K562 (cell line): Measurements from ENCODE around the gene DNASE1L2. TPM values are rescaled to one million over a fixed set of nuclear protein-coding genes. Genes with fewer than 3 reads are reported as not detected.

Experiments used
- ARID4B ChIP-seq: sonication (generic); formaldehyde crosslinking; IDR thresholded peaks from 2 replicates; pipeline ENCODE4 v1.8.0; 2022; ENCODE audit warnings: mild to moderate bottlenecking, missing genetic modification reagents
- BCLAF1 ChIP-seq, 2 experiments: fragments of 450-650 bp in 1 of 2; IDR thresholded peaks; 2 replicates each; pipeline ENCODE4 v1.6.1; 2011 to 2017; ENCODE audit warnings: low read depth in 2 of 2, antibody characterized with exemption in 1 of 2, borderline replicate concordance in 1 of 2, low read length in 1 of 2, mild to moderate bottlenecking in 1 of 2, mixed read lengths in 1 of 2; ENCODE audit not compliant: control insufficient read depth in 1 of 2
- CBFB ChIP-seq: sonication (generic); formaldehyde crosslinking; IDR thresholded peaks from 2 replicates; pipeline ENCODE4 v1.4.0; 2020; ENCODE audit warnings: mild to moderate bottlenecking, missing genetic modification reagents
- KDM4B ChIP-seq, 2 experiments: fragments of 450-650 bp in 1 of 2; sonication (generic) in 1 of 2; IDR thresholded peaks; 2 replicates each; pipeline ENCODE4 v1.6.1; 2016 to 2017; ENCODE audit warnings: borderline replicate concordance in 2 of 2, antibody characterized with exemption in 1 of 2, low read depth in 1 of 2, mild to moderate bottlenecking in 1 of 2
- PATZ1 ChIP-seq: fragments of 250-450 bp; sonication (Bioruptor Pico); IDR thresholded peaks from 2 replicates; pipeline ENCODE4 v1.5.0; 2020; ENCODE audit warnings: mild to moderate bottlenecking, borderline replicate concordance
- PHB2 ChIP-seq: fragments of 450-650 bp; IDR thresholded peaks from 2 replicates; pipeline ENCODE4 v1.6.1; 2017; ENCODE audit warnings: low read depth
- ZC3H11A ChIP-seq: IDR thresholded peaks from 2 replicates; pipeline ENCODE4 v1.6.1; 2012; ENCODE audit warnings: low read depth, low read length, improper control_type of control experiment
- ZNF518B ChIP-seq: fragments of 250-450 bp; sonication (Bioruptor Pico); IDR thresholded peaks from 2 replicates; pipeline ENCODE4 v1.5.0; 2021; ENCODE audit warnings: mild to moderate bottlenecking, moderate library complexity
- ZNF584 ChIP-seq: fragments of 200-800 bp; sonication (Bioruptor generic); IDR thresholded peaks from 2 replicates; pipeline ENCODE4 v1.6.1; 2016; ENCODE audit warnings: low read depth, mild to moderate bottlenecking, missing genetic modification characterization, missing compliant biosample characterization
- polyA plus RNA-seq, 8 experiments: library from polyadenylated mRNA; depleted of rRNA in 4 of 8; stranded (reverse) in 5 of 8; unstranded in 3 of 8; fragments of >200 nt; fragmentation: Nextera tagmentation in 2 of 8; fragmentation: Illumina TruSeq in 1 of 8; extraction: Ambion mirVana in 2 of 8; extraction: Trizol in 1 of 8; gene quantifications; 2 replicates each; pipeline versions ENCODE4 v1.2.1 to v1.2.3, GENCODE V29; 2011 to 2014; ENCODE audit warnings: inconsistent platforms in 1 of 8, missing spikeins in 1 of 8
- total RNA-seq, 7 experiments: library from RNA; depleted of rRNA in 6 of 7; stranded (reverse); fragments of >200 nt in 6 of 7; fragmentation: Illumina TruSeq in 2 of 7; extraction: Trizol in 2 of 7; gene quantifications; 2 replicates each; pipeline versions ENCODE4 v1.2.1 to v1.2.3, GENCODE V29; 2011 to 2021; ENCODE audit warnings: low replicate concordance in 1 of 7
- TF ChIP-seq, protein P1 (sequence below): IDR thresholded peaks from 2 replicates; pipeline ENCODE4 v1.6.1; 2016; ENCODE audit warnings: missing genetic modification characterization, missing compliant biosample characterization

DNASE1L2 gene
- total and polyA plus RNA-seq, 9 of the 15 experiments (the other 6 are each of a cell fraction or from before 2014, with no cell fraction given), result 0.08 to 2.7 (median 1.7) TPM; not detected in 1

DNA sequence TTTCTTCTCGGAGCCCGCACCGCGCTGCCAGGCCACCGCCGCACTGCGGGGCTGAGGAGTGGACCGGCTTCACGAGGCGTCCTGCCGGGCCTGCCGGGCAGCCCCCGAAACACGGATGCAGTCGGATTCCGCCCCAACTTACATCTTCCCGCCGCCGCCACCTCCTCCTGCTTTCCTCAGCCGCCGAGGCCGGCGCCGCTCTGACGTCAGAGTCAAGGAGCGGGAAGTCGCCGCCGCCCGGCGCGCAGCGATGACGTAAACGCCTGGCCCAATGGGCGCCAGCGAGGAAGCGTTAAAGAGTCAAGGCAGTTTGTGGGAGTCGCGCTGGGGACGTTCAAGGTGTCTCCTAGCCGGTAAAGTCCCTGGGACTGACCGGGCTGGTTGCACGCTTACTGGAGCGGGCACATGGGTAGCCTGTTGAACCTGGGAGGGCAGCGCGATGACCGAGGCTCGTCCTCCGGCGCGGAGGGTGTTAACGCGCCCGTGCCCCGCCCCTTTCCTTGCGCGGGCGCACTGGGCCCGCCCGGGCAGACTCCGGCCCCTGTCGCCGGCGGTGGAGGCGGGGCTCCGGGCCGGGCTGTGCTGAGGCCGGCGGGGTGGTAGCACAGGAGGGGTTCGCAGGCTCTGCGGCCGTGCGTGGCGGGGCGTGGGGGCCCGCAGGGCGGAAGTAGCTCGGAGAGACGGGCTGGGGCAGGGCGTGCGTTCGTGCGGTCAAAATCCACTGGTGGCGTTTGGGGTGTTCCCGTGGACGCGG is 31.8 kb downstream of the DNASE1L2 start, which contains the start of gene RNPS1 (continued):
- TF ChIP-seq ZNF584 (CRISPR knock-in tag), result peak; percentile 78
- TF ChIP-seq ZC3H11A, result no peak
- TF ChIP-seq KDM4B (IDR thresholded peaks at IDR 0.05; ENCODE audit: borderline replicate concordance in 2 of 2, low read depth in 1 of 2), result peak in 1 of 2 experiments; percentile 80; a peak in 1 of 4 replicates
- TF ChIP-seq PHB2, result no peak
- TF ChIP-seq PATZ1, result no peak
- TF ChIP-seq, protein P1, sequence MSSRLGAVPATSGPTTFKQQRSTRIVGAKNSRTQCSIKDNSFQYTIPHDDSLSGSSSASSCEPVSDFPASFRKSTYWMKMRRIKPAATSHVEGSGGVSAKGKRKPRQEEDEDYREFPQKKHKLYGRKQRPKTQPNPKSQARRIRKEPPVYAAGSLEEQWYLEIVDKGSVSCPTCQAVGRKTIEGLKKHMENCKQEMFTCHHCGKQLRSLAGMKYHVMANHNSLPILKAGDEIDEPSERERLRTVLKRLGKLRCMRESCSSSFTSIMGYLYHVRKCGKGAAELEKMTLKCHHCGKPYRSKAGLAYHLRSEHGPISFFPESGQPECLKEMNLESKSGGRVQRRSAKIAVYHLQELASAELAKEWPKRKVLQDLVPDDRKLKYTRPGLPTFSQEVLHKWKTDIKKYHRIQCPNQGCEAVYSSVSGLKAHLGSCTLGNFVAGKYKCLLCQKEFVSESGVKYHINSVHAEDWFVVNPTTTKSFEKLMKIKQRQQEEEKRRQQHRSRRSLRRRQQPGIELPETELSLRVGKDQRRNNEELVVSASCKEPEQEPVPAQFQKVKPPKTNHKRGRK (tag), result no peak
- no peak for TF ChIP-seq ZNF518B (CRISPR knock-in tag)
- peak; percentile 85; the same call in 1 of the 2 replicates for TF ChIP-seq ARID4B (CRISPR knock-in tag)
- no peak for TF ChIP-seq BCLAF1 (IDR thresholded peaks at IDR 0.05; ENCODE audit: borderline replicate concordance in 1 of 2, control insufficient read depth in 1 of 2, low read depth in 2 of 2, low read length in 1 of 2)
- peak; percentile 69; the same call in 1 of the 2 replicates for TF ChIP-seq CBFB (CRISPR knock-in tag)
